Liver (tissue), 9 donors: Measurements from ENCODE around the gene ELOF1. TPM values are rescaled to one million over a fixed set of nuclear protein-coding genes. Genes with fewer than 3 reads are reported as not detected.

ENCODE experiments used
- DNase-seq: peaks from one replicate; pipeline ENCODE4 v3.0.0-alpha.2; 2017; ENCODE audit warnings: low spot score
- H3K27ac ChIP-seq, 2 donors: one replicate each; pipeline ENCODE4 v1.7.0; 2013; ENCODE audit warnings: inconsistent platforms in 2 of 2, low read length in 2 of 2, control low read depth in 1 of 2, low read depth in 1 of 2, mild to moderate bottlenecking in 1 of 2
- H3K27me3 ChIP-seq, 4 donors: one replicate each; pipeline versions ENCODE4 v1.6.1 to v1.7.0; 2013; ENCODE audit warnings: low read length in 3 of 4, inconsistent platforms in 1 of 4, mild to moderate bottlenecking in 1 of 4, moderate library complexity in 1 of 4; ENCODE audit not compliant: control insufficient read depth in 4 of 4, insufficient read depth in 4 of 4
- H3K36me3 ChIP-seq, 4 donors: one replicate each; pipeline versions ENCODE4 v1.6.1 to v1.7.0; 2013; ENCODE audit warnings: low read length in 3 of 4, mild to moderate bottlenecking in 3 of 4, low read depth in 1 of 4, moderate library complexity in 1 of 4; ENCODE audit not compliant: control insufficient read depth in 4 of 4, insufficient read depth in 3 of 4
- H3K4me1 ChIP-seq, 4 donors: one replicate each; pipeline versions ENCODE4 v1.6.1 to v1.7.0; 2013; ENCODE audit warnings: low read length in 3 of 4, mild to moderate bottlenecking in 3 of 4, moderate library complexity in 1 of 4; ENCODE audit not compliant: control insufficient read depth in 4 of 4, insufficient read depth in 4 of 4
- H3K4me3 ChIP-seq, 3 donors: one replicate each; pipeline versions ENCODE4 v1.6.1 to v1.7.0; 2013; ENCODE audit warnings: low read length in 3 of 3, control low read depth in 1 of 3, low read depth in 1 of 3, mild to moderate bottlenecking in 1 of 3
- H3K9ac ChIP-seq, 2 donors: one replicate each; pipeline ENCODE4 v1.7.0; 2013; ENCODE audit warnings: low read length in 2 of 2, mild to moderate bottlenecking in 2 of 2, moderate library complexity in 2 of 2, control low read depth in 1 of 2, low read depth in 1 of 2
- H3K9me3 ChIP-seq, 4 donors: one replicate each; pipeline versions ENCODE4 v1.6.1 to v1.7.0; 2013; ENCODE audit warnings: low read length in 3 of 4; ENCODE audit not compliant: control insufficient read depth in 4 of 4
- ATF3 ChIP-seq: IDR thresholded peaks from 2 replicates; pipeline ENCODE4 v1.6.1; 2016; ENCODE audit warnings: antibody characterized with exemption
- CTCF ChIP-seq: fragments of 150-350 bp; IDR thresholded peaks from 2 replicates; pipeline ENCODE4 v1.5.1; 2017; ENCODE audit warnings: improper control_type of control experiment, low read depth, low read length; ENCODE audit not compliant: missing input control
- EGR1 ChIP-seq, 2 donors: IDR thresholded peaks; 2 replicates each; pipeline ENCODE4 v1.6.1; 2016 to 2018; ENCODE audit warnings: antibody characterized with exemption in 2 of 2, low read depth in 2 of 2
- FOXA1 ChIP-seq: IDR thresholded peaks from 2 replicates; pipeline ENCODE4 v1.6.1; 2016; ENCODE audit warnings: antibody characterized with exemption
- FOXA2 ChIP-seq: IDR thresholded peaks from 2 replicates; pipeline ENCODE4 v1.6.1; 2016; ENCODE audit warnings: antibody characterized with exemption
- GABPA ChIP-seq, 2 donors: IDR thresholded peaks in 1 of 2; conservative IDR thresholded peaks in 1 of 2; 2 replicates each; pipeline ENCODE4 v1.6.1; 2016; ENCODE audit warnings: antibody characterized with exemption in 2 of 2, mild to moderate bottlenecking in 1 of 2, moderate library complexity in 1 of 2
- HNF4A ChIP-seq, 2 donors: conservative IDR thresholded peaks; 2 replicates each; pipeline ENCODE4 v1.6.1; 2016; ENCODE audit warnings: antibody characterized with exemption in 2 of 2, mild to moderate bottlenecking in 2 of 2
- HNF4G ChIP-seq: IDR thresholded peaks from 2 replicates; pipeline ENCODE4 v1.6.1; 2016; ENCODE audit warnings: antibody characterized with exemption
- JUND ChIP-seq, 2 donors: IDR thresholded peaks; 2 replicates each; pipeline ENCODE4 v1.6.1; 2016; ENCODE audit warnings: antibody characterized with exemption in 2 of 2
- MAX ChIP-seq: IDR thresholded peaks from 2 replicates; pipeline ENCODE4 v1.6.1; 2016; ENCODE audit warnings: antibody characterized with exemption
- NR2F2 ChIP-seq: IDR thresholded peaks from 2 replicates; pipeline ENCODE4 v1.6.1; 2016; ENCODE audit warnings: antibody characterized with exemption
- RAD21 ChIP-seq, 2 donors: IDR thresholded peaks; 2 replicates each; pipeline ENCODE4 v1.6.1; 2016; ENCODE audit warnings: antibody characterized with exemption in 2 of 2, mild to moderate bottlenecking in 2 of 2
- REST ChIP-seq: IDR thresholded peaks from 2 replicates; pipeline ENCODE4 v1.6.1; 2016; ENCODE audit warnings: antibody characterized with exemption, mild to moderate bottlenecking
- RXRA ChIP-seq, 2 donors: IDR thresholded peaks; 2 replicates each; pipeline ENCODE4 v1.6.1; 2017 to 2018; ENCODE audit warnings: antibody characterized with exemption in 2 of 2, mild to moderate bottlenecking in 1 of 2
- SP1 ChIP-seq: IDR thresholded peaks from 2 replicates; pipeline ENCODE4 v1.6.1; 2018; ENCODE audit warnings: antibody characterized with exemption, mild to moderate bottlenecking
- TAF1 ChIP-seq: conservative IDR thresholded peaks from 2 replicates; pipeline ENCODE4 v1.6.1; 2016; ENCODE audit warnings: antibody characterized with exemption, mild to moderate bottlenecking
- YY1 ChIP-seq: IDR thresholded peaks from 2 replicates; pipeline ENCODE4 v1.6.1; 2016; ENCODE audit warnings: antibody characterized with exemption, mild to moderate bottlenecking
- ZBTB33 ChIP-seq: IDR thresholded peaks from 2 replicates; pipeline ENCODE4 v1.6.1; 2016; ENCODE audit warnings: antibody characterized with exemption
- WGBS: extraction: QIAGEN DNeasy Blood & Tissue Kit; methylation state at CpG from one replicate; pipeline ENCODE4 v1.1.7; 2013; 5-methylcytosine and 5-hydroxymethylcytosine counted together
- polyA plus RNA-seq, 2 donors: library from polyadenylated mRNA; stranded (reverse) in 1 of 2; unstranded in 1 of 2; fragments of 200-250 nt in 1 of 2; fragments of >200 nt in 1 of 2; fragmentation: Nextera tagmentation in 1 of 2; extraction: Ambion mirVana in 1 of 2; gene quantifications; one replicate each; pipeline versions ENCODE4 v1.2.1 to v1.2.3, GENCODE V29; 2013 to 2015
- total RNA-seq, 2 donors: library from RNA; depleted of rRNA; stranded (reverse); fragments of >200 nt; gene quantifications; one replicate each; pipeline ENCODE4 v1.2.3, GENCODE V29; 2014
- donor health status: healthy.
- donor health status: healthy.
- donor health status: healthy.
- donor health status: healthy.
- donor health status: healthy.

Gene ELOF1
- total and polyA plus RNA-seq, 4 donors: 11.1 to 37.9 (median 24.0) TPM

- peak; percentile 96 for DNase-seq
- peak within 1 kb of the TSS; percentile 85 to 94 for H3K27ac ChIP-seq
- WGBS: under 1% methylated on average over 47 of the region's 47 CpGs
- H3K9me3 ChIP-seq: no peaks in the 10 kb centered on the region
- H3K9ac ChIP-seq: peak within 1 kb of the TSS; percentile 18 to 85
- peaks cover 6 to 21% (median 12%) of the 10 kb centered on the region in 4 donors for H3K4me1 ChIP-seq
- H3K4me3 ChIP-seq: peak within 1 kb of the TSS; percentile 76 to 96 (median 80)
- no peaks in the 10 kb centered on the region for H3K36me3 ChIP-seq
- TF ChIP-seq CTCF (no peak), FOXA2 (no peak), ZBTB33 (peak; percentile 88), YY1 (peak; percentile 98), MAX (peak; percentile 12), TAF1 (peak; percentile 80), SP1 (peak; percentile 89), RXRA (IDR thresholded peaks at IDR 0.05) (peak; percentile 47 to 48), RAD21 (IDR thresholded peaks at IDR 0.05) (no peak), REST (peak; percentile 98), HNF4G (peak; percentile 42), FOXA1 (peak; percentile 57), HNF4A (conservative IDR thresholded peaks at IDR 0.05) (peak; percentile 87 to 94), ATF3 (peak; percentile 70), GABPA (IDR thresholded peaks at IDR 0.05 in 1 of 2, conservative IDR thresholded peaks at IDR 0.05 in 1 of 2) (peak in 1 of 2 donors; percentile 81), NR2F2 (peak; percentile 87), EGR1 (IDR thresholded peaks at IDR 0.05; ENCODE audit: low read depth in 2 of 2) (no peak), JUND (IDR thresholded peaks at IDR 0.05) (peak; percentile 36 to 64)
- no peaks in the 10 kb centered on the region for H3K27me3 ChIP-seq
Measured at GRCh38 chr19:11528551-11529341, 30.3 kb downstream of the ELOF1 start, which contains the start of gene ECSIT. Gene ECSIT (minus strand): TSS chr19:11529134. CDS start chr19:11519170, 9,964 bp downstream.
